ENCODE measurements around the gene MEGF6. TPM values are rescaled to one million over a fixed set of nuclear protein-coding genes. Genes with fewer than 3 reads are reported as not detected.

The MEGF6 gene
- total and polyA plus RNA-seq, 2 of the 8 experiments (the other 6 are each of a cell fraction or from before 2014, with no cell fraction given): 4.1 to 14.8 TPM

DNA sequence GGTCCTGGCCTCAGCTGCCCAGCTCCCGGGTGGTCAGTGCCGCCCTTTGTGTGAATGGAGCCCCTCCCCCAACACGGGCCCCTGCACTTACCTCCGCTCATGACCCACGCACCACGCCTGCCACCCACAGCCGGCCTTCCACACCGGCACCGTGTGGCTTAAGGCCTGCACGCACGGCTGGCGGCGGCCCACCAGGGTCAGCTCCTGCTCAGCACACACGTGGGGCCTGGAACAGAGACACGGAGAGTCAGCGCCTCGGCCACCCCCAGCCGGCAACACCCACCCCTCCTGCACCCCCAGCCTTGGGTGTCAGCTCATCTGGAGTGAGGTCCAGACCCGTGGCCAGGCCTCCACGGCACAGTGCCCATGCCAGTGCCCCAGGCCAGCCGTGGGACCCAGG is 8.9 kb downstream of the MEGF6 start:
- Histone ChIP-seq H3K23me2 (ENCODE audit: low read depth, low read length) (peaks cover 8% of the 10 kb centered on the region; the same call in 1 of the 2 replicates), H2AFZ (ENCODE audit: low read length) (no peak overlapping the region), H2BK15ac (ENCODE audit: low read length) (no peak overlapping the region), H2BK120ac (replicated peaks; ENCODE audit: low read depth, low read length) (no peak overlapping the region), H3K9me3 (ENCODE audit: insufficient read depth in 2 of 2, low read depth in 1 of 2, low read length in 1 of 2) (no peaks in the 10 kb centered on the region; a peak in 1 of 4 replicates), H3K4me1 (replicated peaks in 1 of 4; ENCODE audit: control insufficient read depth in 3 of 4, insufficient read depth in 4 of 4, low read length in 3 of 4) (peaks cover 0 to 20% (median 17%) of the 10 kb centered on the region in 4 experiments; a peak in 6 of 7 replicates), H3K36me3 (ENCODE audit: control insufficient read depth in 2 of 4, insufficient read depth in 4 of 4, low read length in 3 of 4) (no peaks in the 10 kb centered on the region; a peak in 1 of 8 replicates), H2BK12ac (ENCODE audit: low read depth, low read length) (no peak overlapping the region), H2AK5ac (ENCODE audit: low read depth, low read length) (no peak overlapping the region), H3K79me2 (ENCODE audit: control insufficient read depth in 1 of 2, insufficient read depth in 2 of 2, low read length in 2 of 2) (peaks cover 0 to 5% of the 10 kb centered on the region in 2 experiments; a peak in 3 of 4 replicates), H3K4me3 (ENCODE audit: extremely low read depth in 1 of 4, insufficient read depth in 2 of 4, low read depth in 3 of 4, low read length in 4 of 4) (no peak overlapping the region), H2BK20ac (ENCODE audit: low read length) (no peak overlapping the region), H3K4ac (replicated peaks; ENCODE audit: insufficient read length, low read depth, low read length) (no peak overlapping the region), H3K27ac (ENCODE audit: low read depth, low read length) (no peak overlapping the region), H4K20me1 (replicated peaks in 1 of 2; ENCODE audit: control insufficient read depth in 1 of 2, insufficient read depth in 2 of 2, low read length in 2 of 2) (peaks cover 0 to 5% of the 10 kb centered on the region in 2 experiments), H3K27me3 (replicated peaks in 1 of 4; ENCODE audit: control insufficient read depth in 3 of 4, extremely low read depth in 1 of 4, insufficient read depth in 3 of 4, low read length in 3 of 4) (no peaks in the 10 kb centered on the region), H2BK5ac (ENCODE audit: low read depth, low read length) (no peak overlapping the region), H3K79me1 (ENCODE audit: low read depth, low read length) (peaks cover 2% of the 10 kb centered on the region), H4K91ac (replicated peaks; ENCODE audit: insufficient read length, low read length) (no peak overlapping the region), H3K14ac (ENCODE audit: insufficient read length) (no peak overlapping the region), H3K9ac (replicated peaks in 1 of 4; ENCODE audit: extremely low read depth in 1 of 4, low read depth in 3 of 4, low read length in 3 of 4) (no peak overlapping the region), H4K8ac (ENCODE audit: extremely low read depth, insufficient read depth, low read length) (peak overlapping the region; percentile 65; the same call in 1 of the 2 replicates), H3K56ac (replicated peaks; ENCODE audit: insufficient read length, low read depth, low read length) (no peak overlapping the region), H3K23ac (ENCODE audit: insufficient read length) (no peak overlapping the region), H3K18ac (ENCODE audit: extremely low read depth, low read length) (no peak overlapping the region), H4K5ac (ENCODE audit: insufficient read length, low read depth, low read length) (no peak overlapping the region), H3K4me2 (ENCODE audit: insufficient read depth in 1 of 2, low read depth in 2 of 2, low read length in 2 of 2) (no peak overlapping the region)
- no peak for DNase-seq (ENCODE audit: low read depth in 1 of 2, low spot score in 2 of 2)
- ChIA-PET POLR2A (ENCODE audit: partially characterized antibody) (interaction anchor here (1.3 kb wide), 1 partner anchor 8 kb away, joined by 3 read pairs; the partner anchor contains the start of gene MEGF6), CTCF (ENCODE audit: partially characterized antibody) (interaction anchor here (1.1 to 5.6 kb wide), 5 partner anchors 8 to 39 kb away, joined by 3 to 34 read pairs (median 6); no protein-coding TSS in a partner anchor)
- FAIRE-seq: no peak
- TF ChIP-seq BCL11A (IDR thresholded peaks at IDR 0.05; ENCODE audit: low read depth in 2 of 2, low read length in 2 of 2): no peak
- no peak for TF ChIP-seq KDM4A (IDR thresholded peaks at IDR 0.05; ENCODE audit: low read depth, low read length, severe bottlenecking)
- TF ChIP-seq, protein P1, sequence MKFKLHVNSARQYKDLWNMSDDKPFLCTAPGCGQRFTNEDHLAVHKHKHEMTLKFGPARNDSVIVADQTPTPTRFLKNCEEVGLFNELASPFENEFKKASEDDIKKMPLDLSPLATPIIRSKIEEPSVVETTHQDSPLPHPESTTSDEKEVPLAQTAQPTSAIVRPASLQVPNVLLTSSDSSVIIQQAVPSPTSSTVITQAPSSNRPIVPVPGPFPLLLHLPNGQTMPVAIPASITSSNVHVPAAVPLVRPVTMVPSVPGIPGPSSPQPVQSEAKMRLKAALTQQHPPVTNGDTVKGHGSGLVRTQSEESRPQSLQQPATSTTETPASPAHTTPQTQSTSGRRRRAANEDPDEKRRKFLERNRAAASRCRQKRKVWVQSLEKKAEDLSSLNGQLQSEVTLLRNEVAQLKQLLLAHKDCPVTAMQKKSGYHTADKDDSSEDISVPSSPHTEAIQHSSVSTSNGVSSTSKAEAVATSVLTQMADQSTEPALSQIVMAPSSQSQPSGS (IDR thresholded peaks at IDR 0.05; ENCODE audit: low read length): no peak
- TF ChIP-seq POLR2AphosphoS5 (IDR thresholded peaks at IDR 0.05; ENCODE audit: low read depth, low read length): no peak
- TF ChIP-seq MAFK (IDR thresholded peaks at IDR 0.05; ENCODE audit: low read depth, low read length): no peak
- TF ChIP-seq SP4 (IDR thresholded peaks at IDR 0.05; ENCODE audit: low read length): no peak
- no peak for TF ChIP-seq SP2 (IDR thresholded peaks at IDR 0.05; ENCODE audit: low read length)
- TF ChIP-seq SIN3A (conservative IDR thresholded peaks at IDR 0.05 in 1 of 2, IDR thresholded peaks at IDR 0.05 in 1 of 2; ENCODE audit: low read depth in 1 of 2, low read length in 2 of 2): no peak
- TF ChIP-seq ASH2L (IDR thresholded peaks at IDR 0.05; ENCODE audit: low read length): no peak
- TF ChIP-seq FOSL1 (IDR thresholded peaks at IDR 0.05; ENCODE audit: insufficient read depth, low read depth, low read length): no peak
- no peak for TF ChIP-seq BACH1 (IDR thresholded peaks at IDR 0.05; ENCODE audit: low read length)
- 86% methylated on average over 20 of the region's 21 CpGs; no CpG with 5 or more reads in 1 of the 2 experiments for whole genome bisulfite sequencing, 2 experiments (ENCODE audit: extremely low coverage in 1 of 2, insufficient coverage in 1 of 2, insufficient read length in 1 of 2, insufficient replicate concordance in 2 of 2, low coverage in 1 of 2, low lambda C conversion rate in 2 of 2, missing lambda C conversion rate in 1 of 2)

All from H1 (cell line).